HepG2 (cell line): ENCODE measurements around the gene ATP13A1. TPM values are rescaled to one million over a fixed set of nuclear protein-coding genes. Genes with fewer than 3 reads are reported as not detected.

Source experiments
- ATF4 ChIP-seq, 2 experiments: fragments of 450-650 bp in 1 of 2; sonication (generic) in 1 of 2; formaldehyde crosslinking; IDR thresholded peaks; 2 replicates each; pipeline versions ENCODE4 v1.5.0 to v1.8.0; 2020 to 2022; ENCODE audit warnings: mild to moderate bottlenecking in 1 of 2, missing genetic modification reagents in 1 of 2
- BCL6 ChIP-seq: IDR thresholded peaks from 2 replicates; pipeline ENCODE4 v1.6.1; 2016; ENCODE audit warnings: missing genetic modification reagents, missing compliant biosample characterization
- FOXJ3 ChIP-seq: sonication (generic); formaldehyde crosslinking; IDR thresholded peaks from 2 replicates; pipeline ENCODE4 v1.4.0; 2020; ENCODE audit warnings: missing genetic modification reagents, mild to moderate bottlenecking, borderline replicate concordance
- FOXO4 ChIP-seq: sonication (generic); formaldehyde crosslinking; conservative IDR thresholded peaks from 2 replicates; pipeline ENCODE4 v1.8.1; 2023; ENCODE audit warnings: missing genetic modification reagents
- IKZF5 ChIP-seq: IDR thresholded peaks from 2 replicates; pipeline ENCODE4 v1.6.1; 2018; ENCODE audit warnings: missing genetic modification reagents, mild to moderate bottlenecking, missing compliant biosample characterization
- LCORL ChIP-seq, 2 experiments: fragments of 450-650 bp in 1 of 2; sonication (generic) in 1 of 2; formaldehyde crosslinking in 1 of 2; IDR thresholded peaks; 2 replicates each; pipeline versions ENCODE4 v1.5.0 to v1.6.1; 2017 to 2020; ENCODE audit warnings: antibody characterized with exemption in 1 of 2, missing genetic modification reagents in 1 of 2
- MNT ChIP-seq: fragments of 450-650 bp; IDR thresholded peaks from 2 replicates; pipeline ENCODE4 v1.6.1; 2016
- RFXANK ChIP-seq: IDR thresholded peaks from 2 replicates; pipeline ENCODE4 v1.6.1; 2016
- TCF12 ChIP-seq, 2 experiments: fragments of 450-650 bp in 1 of 2; sonication (generic) in 1 of 2; formaldehyde crosslinking in 1 of 2; IDR thresholded peaks; 2 replicates each; pipeline versions ENCODE4 v1.6.1 to v1.8.0; 2017 to 2022; ENCODE audit warnings: antibody characterized with exemption in 1 of 2, mild to moderate bottlenecking in 1 of 2, missing genetic modification reagents in 1 of 2, moderate library complexity in 1 of 2
- THAP9 ChIP-seq: sonication (generic); formaldehyde crosslinking; IDR thresholded peaks from 2 replicates; pipeline ENCODE4; 2020; ENCODE audit warnings: missing genetic modification reagents, mild to moderate bottlenecking, borderline replicate concordance
- TMF1 ChIP-seq: sonication (generic); formaldehyde crosslinking; IDR thresholded peaks from 2 replicates; pipeline ENCODE4 v1.8.1; 2022; ENCODE audit warnings: low read depth, missing genetic modification reagents
- XBP1 ChIP-seq: sonication (generic); formaldehyde crosslinking; IDR thresholded peaks from 2 replicates; pipeline ENCODE4 v1.5.0; 2020; ENCODE audit warnings: missing genetic modification reagents
- ZFP62 ChIP-seq: sonication (generic); formaldehyde crosslinking; IDR thresholded peaks from 2 replicates; pipeline ENCODE4 v1.4.0; 2020; ENCODE audit warnings: missing genetic modification reagents
- ZFYVE20 ChIP-seq: sonication (generic); formaldehyde crosslinking; IDR thresholded peaks from 2 replicates; pipeline ENCODE4 v1.8.0; 2023; ENCODE audit warnings: low read depth, mild to moderate bottlenecking, moderate library complexity, missing genetic modification reagents, borderline replicate concordance
- ZNF33A ChIP-seq: sonication (generic); formaldehyde crosslinking; IDR thresholded peaks from 2 replicates; pipeline ENCODE4 v1.5.1; 2020; ENCODE audit warnings: missing genetic modification reagents, mild to moderate bottlenecking, moderate library complexity, borderline replicate concordance
- ZNF468 ChIP-seq: sonication (generic); formaldehyde crosslinking; IDR thresholded peaks from 2 replicates; pipeline ENCODE4 v1.8.0; 2022; ENCODE audit warnings: mild to moderate bottlenecking, moderate library complexity, missing genetic modification reagents
- ZNF557 ChIP-seq: sonication (generic); formaldehyde crosslinking; IDR thresholded peaks from 2 replicates; pipeline ENCODE4 v1.4.0; 2020; ENCODE audit warnings: missing genetic modification reagents
- ZNF660 ChIP-seq: sonication (generic); formaldehyde crosslinking; IDR thresholded peaks from 2 replicates; pipeline ENCODE4 v1.5.1; 2020; ENCODE audit warnings: mild to moderate bottlenecking, low read depth, missing genetic modification reagents, borderline replicate concordance
- ZNF746 ChIP-seq: sonication (generic); formaldehyde crosslinking; IDR thresholded peaks from 2 replicates; pipeline ENCODE4 v1.8.0; 2022; ENCODE audit warnings: mild to moderate bottlenecking, missing genetic modification reagents
- ZNF75D ChIP-seq: sonication (generic); formaldehyde crosslinking; IDR thresholded peaks from 2 replicates; pipeline ENCODE4 v1.8.1; 2023; ENCODE audit warnings: missing genetic modification reagents, mild to moderate bottlenecking, borderline replicate concordance
- ZNF773 ChIP-seq: sonication (generic); formaldehyde crosslinking; IDR thresholded peaks from 2 replicates; pipeline ENCODE4 v1.4.0; 2020; ENCODE audit warnings: missing genetic modification reagents, borderline replicate concordance
- polyA plus RNA-seq, 8 experiments: library from polyadenylated mRNA; depleted of rRNA in 3 of 8; stranded (reverse) in 7 of 8; unstranded in 1 of 8; fragments of >200 nt; fragmentation: Illumina TruSeq in 4 of 8; extraction: Trizol in 4 of 8; gene quantifications; 2 replicates each; pipeline versions ENCODE4 v1.2.1 to v1.2.3, GENCODE V29; 2011 to 2016; ENCODE audit warnings: low read depth in 4 of 8, missing spikeins in 1 of 8, mixed read lengths in 1 of 8; ENCODE audit not compliant: insufficient read depth in 1 of 8
- total RNA-seq, 5 experiments: library from RNA; depleted of rRNA; stranded (reverse); fragments of >200 nt; fragmentation: Illumina TruSeq; extraction: Trizol; gene quantifications; 2 replicates each; pipeline ENCODE4 v1.2.3, GENCODE V29; 2016; ENCODE audit warnings: low read depth in 1 of 5

The ATP13A1 gene
- total and polyA plus RNA-seq, 2 of the 13 experiments (the other 11 are each of a cell fraction or from before 2014, with no cell fraction given) = 23.2 to 41.7 TPM

- no peak for TF ChIP-seq XBP1
- TF ChIP-seq IKZF5 (CRISPR knock-in tag) = peak; percentile 76
- TF ChIP-seq ZNF773 (CRISPR knock-in tag) = no peak
- TF ChIP-seq FOXO4 = no peak
- TF ChIP-seq TCF12 (IDR thresholded peaks at IDR 0.05) = no peak
- peak; percentile 65; the same call in 1 of the 2 replicates for TF ChIP-seq TCF12 (CRISPR knock-in tag; IDR thresholded peaks at IDR 0.05)
- no peak for TF ChIP-seq LCORL (IDR thresholded peaks at IDR 0.05)
- peak; percentile 84 for TF ChIP-seq LCORL (CRISPR knock-in tag; IDR thresholded peaks at IDR 0.05)
- TF ChIP-seq ZFYVE20 (CRISPR knock-in tag) = no peak
- TF ChIP-seq BCL6 = peak; percentile 86
- no peak for TF ChIP-seq ATF4 (CRISPR knock-in tag; IDR thresholded peaks at IDR 0.05)
- TF ChIP-seq ZNF557 = peak; percentile 83; the same call in 1 of the 2 replicates
- TF ChIP-seq ZNF660 (CRISPR knock-in tag) = no peak
- TF ChIP-seq ZNF33A = no peak
- TF ChIP-seq ZNF746 = peak; percentile 65; the same call in 1 of the 2 replicates
- TF ChIP-seq FOXJ3 = peak; percentile 32; the same call in 1 of the 2 replicates
- no peak for TF ChIP-seq TMF1 (CRISPR knock-in tag)
- no peak for TF ChIP-seq RFXANK (CRISPR knock-in tag)
- no peak for TF ChIP-seq ZNF75D (CRISPR knock-in tag)
- no peak for TF ChIP-seq MNT
- no peak for TF ChIP-seq ZNF468
- TF ChIP-seq ZFP62 (CRISPR knock-in tag) = no peak
- no peak for TF ChIP-seq THAP9 (CRISPR knock-in tag)
Measured at GRCh38 chr19:19668230-19669012, 4.9 kb upstream of the ATP13A1 start, which contains the start of gene ZNF101 (continued).
